ENCODE measurements around the gene SZT2. TPM values are rescaled to one million over a fixed set of nuclear protein-coding genes. Genes with fewer than 3 reads are reported as not detected.
A peak's percentile ranks its signal among the peaks of the same experiment; 100 is the strongest.

Gene SZT2
- total RNA-seq, 3 donors from 2014 or later (not counting 1 experiment from before 2014, with no cell fraction given): 103 to 128 (median 123) TPM

GRCh38 chr1:43358121-43358745 is 31.5 kb upstream of the SZT2 start:
- H3K4me3 Mint-ChIP-seq: peak overlapping the region; percentile 92
- WGBS (ENCODE audit: insufficient coverage): under 1% methylated on average over 33 of the region's 33 CpGs
- Histone ChIP-seq H3K27ac (ENCODE audit: low read length) (peak overlapping the region; percentile 53), H3K4me1 (ENCODE audit: control insufficient read depth, insufficient read depth, low read length) (peaks cover 20% of the 10 kb centered on the region), H3K36me3 (ENCODE audit: control insufficient read depth, insufficient read depth, low read length) (peaks cover 18% of the 10 kb centered on the region), H3K27me3 (ENCODE audit: control insufficient read depth, insufficient read depth, low read length) (no peaks in the 10 kb centered on the region), H3K4me3 (ENCODE audit: low read length) (peak overlapping the region; percentile 62), H3K9me3 (ENCODE audit: control insufficient read depth, insufficient read depth, low read length) (no peaks in the 10 kb centered on the region)
- no peaks in the 10 kb centered on the region for H3K36me3 Mint-ChIP-seq
- no peaks in the 10 kb centered on the region for H3K9me3 Mint-ChIP-seq
- no peaks in the 10 kb centered on the region for H3K27me3 Mint-ChIP-seq (ENCODE audit: low read depth in 2 of 2)
- intact Hi-C loops (cut with micrococcal nuclease): loop anchor here (1.0 to 2.0 kb wide), 2 partner anchors 10 to 131 kb away; partner anchors contain the start of gene ELOVL1
- H3K27ac Mint-ChIP-seq: peak overlapping the region; percentile 62 to 81
- no peak for TF ChIP-seq CTCF (IDR thresholded peaks at IDR 0.05)
- DNase-seq (peak in 1 of 2 donors; percentile 52), ATAC-seq (peak; percentile 2 to 34 (median 15))
- H3K4me1 Mint-ChIP-seq: peaks cover 10 to 28% of the 10 kb centered on the region in 2 donors

- H3K27ac ChIP-seq (ENCODE audit: low read length): peak within 1 kb of the TSS; percentile 53
- WGBS (ENCODE audit: insufficient coverage): 5% methylated on average over 59 of the region's 59 CpGs
- Mint-ChIP-seq H3K4me1 (peaks cover 10 to 33% of the 10 kb centered on the region in 2 donors), H3K27me3 (ENCODE audit: low read depth in 2 of 2) (no peaks in the 10 kb centered on the region), H3K36me3 (no peaks in the 10 kb centered on the region), H3K27ac (peak within 1 kb of the TSS; percentile 62 to 81), H3K4me3 (peak within 1 kb of the TSS; percentile 92), H3K9me3 (no peaks in the 10 kb centered on the region)
- DNase-seq (peak; percentile 95 to 96), ATAC-seq (peak; percentile 98 to 99 (median 98))
- H3K4me1 ChIP-seq (ENCODE audit: control insufficient read depth, insufficient read depth, low read length): peaks cover 24% of the 10 kb centered on the region
- no peak for TF ChIP-seq CTCF (IDR thresholded peaks at IDR 0.05)
- H3K27me3 ChIP-seq (ENCODE audit: control insufficient read depth, insufficient read depth, low read length): no peaks in the 10 kb centered on the region
- H3K36me3 ChIP-seq (ENCODE audit: control insufficient read depth, insufficient read depth, low read length): peaks cover 26% of the 10 kb centered on the region
- no peaks in the 10 kb centered on the region for H3K9me3 ChIP-seq (ENCODE audit: control insufficient read depth, insufficient read depth, low read length)
- peak within 1 kb of the TSS; percentile 62 for H3K4me3 ChIP-seq (ENCODE audit: low read length)
- intact Hi-C loops (cut with micrococcal nuclease): loop anchor here (1.0 to 2.0 kb wide), 2 partner anchors 9 to 132 kb away; partner anchors contain the start of gene ELOVL1
These were observed 30.7 kb upstream of the SZT2 start, which contains the start of gene CDC20 for GRCh38 chr1:43358746-43359693. Gene CDC20, plus strand, starts transcription at chr1:43358981. Its CDS starts 235 bp downstream, at chr1:43359216.

- Histone ChIP-seq H3K27ac (ENCODE audit: low read length) (no peak overlapping the region), H3K4me1 (ENCODE audit: control insufficient read depth, insufficient read depth, low read length) (peaks cover 24% of the 10 kb centered on the region), H3K9me3 (ENCODE audit: control insufficient read depth, insufficient read depth, low read length) (no peaks in the 10 kb centered on the region), H3K4me3 (ENCODE audit: low read length) (no peak overlapping the region), H3K36me3 (ENCODE audit: control insufficient read depth, insufficient read depth, low read length) (peaks cover 33% of the 10 kb centered on the region), H3K27me3 (ENCODE audit: control insufficient read depth, insufficient read depth, low read length) (no peaks in the 10 kb centered on the region)
- no peak for TF ChIP-seq CTCF (IDR thresholded peaks at IDR 0.05)
- H3K36me3 Mint-ChIP-seq: no peaks in the 10 kb centered on the region
- intact Hi-C loops (cut with micrococcal nuclease): loop anchor here (2.0 kb wide), 1 partner anchor 133 kb away; no protein-coding TSS in a partner anchor
- WGBS (ENCODE audit: insufficient coverage): 61% methylated on average over 11 of the region's 11 CpGs
- no peaks in the 10 kb centered on the region for H3K9me3 Mint-ChIP-seq
- DNase-seq: no peak
- peak overlapping the region; percentile 92 for H3K4me3 Mint-ChIP-seq
- ATAC-seq: no peak
- H3K27ac Mint-ChIP-seq: peak overlapping the region in 1 of 2 donors; percentile 31
- no peaks in the 10 kb centered on the region for H3K27me3 Mint-ChIP-seq (ENCODE audit: low read depth in 2 of 2)
- peaks cover 14 to 40% of the 10 kb centered on the region in 2 donors for H3K4me1 Mint-ChIP-seq
These were observed 30.0 kb upstream of the SZT2 start for GRCh38 chr1:43359696-43360095.
